ENCODE results near the gene ARHGAP20.
"Not testable (repeated sequence)": the region's sequence is repeated elsewhere in the genome, so short reads cannot be mapped to it uniquely, and the experiment has no call there.

- not testable (repeated sequence) for TF ChIP-seq ZNF274 (IDR thresholded peaks at IDR 0.05; ENCODE audit: low read length); ZNF274 (tag by site-specific recombination; IDR thresholded peaks at IDR 0.05; ENCODE audit: borderline replicate concordance); ZNF785 (tag by site-specific recombination; IDR thresholded peaks at IDR 0.05); ZBTB49 (tag by site-specific recombination; IDR thresholded peaks at IDR 0.05; ENCODE audit: low read depth)
Observed at GRCh38 chr11:110619366-110619765, 92.9 kb downstream of the ARHGAP20 start.
